NT2/D1 (cell line): Measurements from ENCODE around the gene SMYD1.

ENCODE experiments used
- YY1 ChIP-seq: IDR thresholded peaks from 2 replicates; pipeline ENCODE4 v1.6.1; 2011; ENCODE audit not compliant: insufficient read length, insufficient read depth
- ZNF274 ChIP-seq: IDR thresholded peaks from 2 replicates; pipeline ENCODE4 v1.6.1; 2011; ENCODE audit warnings: mild to moderate bottlenecking, low read depth, low read length

DNA sequence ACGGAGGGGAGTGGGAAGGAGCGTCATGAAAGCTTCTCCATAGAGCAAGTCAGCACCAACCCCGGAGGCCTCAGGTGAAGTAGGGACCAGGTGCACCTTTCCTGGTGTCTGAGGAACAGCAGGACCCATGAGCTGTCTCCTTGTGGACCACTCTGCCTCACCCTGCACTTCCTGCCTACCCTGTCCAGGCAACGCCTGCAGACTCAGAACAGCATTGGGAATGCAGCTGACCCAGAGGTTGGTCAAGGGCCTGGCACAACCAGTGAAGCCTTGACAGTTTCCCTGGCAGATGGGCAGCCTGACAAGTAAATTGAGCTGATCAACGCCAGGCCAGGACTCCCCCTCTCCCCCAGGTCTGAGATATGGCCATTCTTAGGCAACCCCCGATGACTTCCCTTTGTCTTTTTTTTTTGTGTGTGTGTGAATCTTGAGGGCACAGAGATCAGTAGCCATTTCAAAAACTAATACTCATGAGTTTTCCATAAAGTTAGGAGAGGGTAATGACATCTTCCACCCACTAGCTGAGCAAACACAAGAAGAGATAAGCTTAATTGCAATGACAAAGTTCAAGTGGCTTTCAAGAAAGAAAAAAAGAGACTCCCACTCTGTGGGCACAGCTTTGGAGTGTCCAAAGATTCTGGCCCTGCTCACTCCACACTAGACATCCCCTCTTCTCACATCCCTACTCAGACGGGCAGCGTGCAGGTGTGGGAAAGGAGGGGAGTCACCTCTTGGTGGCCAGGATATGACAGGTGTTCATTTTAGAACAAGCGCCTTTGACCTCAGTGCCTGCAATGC lies 63.8 kb downstream of the SMYD1 start:
- no peak for TF ChIP-seq ZNF274
- no peak for TF ChIP-seq YY1
